GM12874 (cell line): ENCODE measurements around the gene PRPF8.

ENCODE experiments used
- TF ChIP-seq, protein P1 (sequence below): IDR thresholded peaks from 2 replicates; pipeline ENCODE4 v1.5.1; 2011; ENCODE audit warnings: low read depth, mild to moderate bottlenecking, control low read depth, low read length, moderate library complexity; ENCODE audit not compliant: insufficient read depth

The PRPF8 gene

DNA sequence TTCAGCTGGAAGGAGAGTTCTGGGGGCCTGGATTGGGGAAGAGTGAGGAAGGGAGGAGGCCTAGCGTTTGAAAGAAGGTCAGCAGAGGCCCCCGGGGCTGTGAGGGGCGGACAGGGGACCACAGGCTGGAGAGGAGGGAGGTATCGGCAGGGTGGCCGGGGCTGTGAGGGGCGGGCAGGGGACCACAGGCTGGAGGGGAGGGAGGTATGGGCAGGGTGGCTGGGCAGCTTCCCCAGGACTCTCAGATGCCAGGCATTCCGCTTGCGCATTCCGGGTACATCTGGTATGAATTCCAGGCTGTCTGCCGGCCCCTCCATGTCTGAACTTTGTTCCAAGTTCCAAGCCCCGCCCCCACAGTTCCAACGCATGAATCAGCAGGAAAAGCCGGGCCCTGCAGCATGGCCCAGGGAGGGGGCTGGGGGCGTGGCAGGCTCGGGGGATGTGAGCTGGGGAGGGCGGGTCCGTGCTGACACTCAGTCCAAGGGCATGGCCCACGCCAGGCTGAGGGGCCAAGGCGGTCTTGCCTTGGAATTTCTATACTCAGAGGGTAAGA lies 29.8 kb upstream of the PRPF8 start:
- TF ChIP-seq, protein P1, sequence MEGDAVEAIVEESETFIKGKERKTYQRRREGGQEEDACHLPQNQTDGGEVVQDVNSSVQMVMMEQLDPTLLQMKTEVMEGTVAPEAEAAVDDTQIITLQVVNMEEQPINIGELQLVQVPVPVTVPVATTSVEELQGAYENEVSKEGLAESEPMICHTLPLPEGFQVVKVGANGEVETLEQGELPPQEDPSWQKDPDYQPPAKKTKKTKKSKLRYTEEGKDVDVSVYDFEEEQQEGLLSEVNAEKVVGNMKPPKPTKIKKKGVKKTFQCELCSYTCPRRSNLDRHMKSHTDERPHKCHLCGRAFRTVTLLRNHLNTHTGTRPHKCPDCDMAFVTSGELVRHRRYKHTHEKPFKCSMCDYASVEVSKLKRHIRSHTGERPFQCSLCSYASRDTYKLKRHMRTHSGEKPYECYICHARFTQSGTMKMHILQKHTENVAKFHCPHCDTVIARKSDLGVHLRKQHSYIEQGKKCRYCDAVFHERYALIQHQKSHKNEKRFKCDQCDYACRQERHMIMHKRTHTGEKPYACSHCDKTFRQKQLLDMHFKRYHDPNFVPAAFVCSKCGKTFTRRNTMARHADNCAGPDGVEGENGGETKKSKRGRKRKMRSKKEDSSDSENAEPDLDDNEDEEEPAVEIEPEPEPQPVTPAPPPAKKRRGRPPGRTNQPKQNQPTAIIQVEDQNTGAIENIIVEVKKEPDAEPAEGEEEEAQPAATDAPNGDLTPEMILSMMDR = no peak

DNA sequence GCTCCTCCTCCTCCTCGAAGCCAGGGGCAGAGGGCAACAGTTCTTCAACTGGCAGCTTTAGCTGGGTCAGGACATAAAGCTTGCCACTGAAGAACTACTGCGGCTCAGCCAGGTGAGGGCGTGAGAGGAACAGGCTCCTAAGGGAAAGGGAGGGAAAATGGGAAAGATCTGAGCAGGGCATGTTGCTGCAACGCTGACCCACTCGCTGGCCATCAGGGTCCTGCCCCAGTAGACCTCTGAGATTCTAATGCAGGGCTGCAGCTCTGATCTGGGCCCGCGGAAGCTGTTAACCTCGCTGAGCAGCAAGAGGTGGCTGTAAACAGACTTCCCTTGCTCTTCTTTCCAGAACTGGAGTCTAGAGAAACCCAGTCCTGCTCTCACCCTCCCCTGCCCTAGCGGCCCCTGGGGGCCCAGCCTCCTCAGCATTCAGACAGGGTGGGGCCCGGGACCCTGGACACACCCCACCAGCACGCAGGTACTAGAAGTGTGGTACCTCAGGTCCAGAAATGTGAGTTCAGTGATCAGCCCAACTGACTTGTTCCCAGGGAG lies 29.3 kb upstream of the PRPF8 start:
- TF ChIP-seq, protein P1 = peak; percentile 45

DNA sequence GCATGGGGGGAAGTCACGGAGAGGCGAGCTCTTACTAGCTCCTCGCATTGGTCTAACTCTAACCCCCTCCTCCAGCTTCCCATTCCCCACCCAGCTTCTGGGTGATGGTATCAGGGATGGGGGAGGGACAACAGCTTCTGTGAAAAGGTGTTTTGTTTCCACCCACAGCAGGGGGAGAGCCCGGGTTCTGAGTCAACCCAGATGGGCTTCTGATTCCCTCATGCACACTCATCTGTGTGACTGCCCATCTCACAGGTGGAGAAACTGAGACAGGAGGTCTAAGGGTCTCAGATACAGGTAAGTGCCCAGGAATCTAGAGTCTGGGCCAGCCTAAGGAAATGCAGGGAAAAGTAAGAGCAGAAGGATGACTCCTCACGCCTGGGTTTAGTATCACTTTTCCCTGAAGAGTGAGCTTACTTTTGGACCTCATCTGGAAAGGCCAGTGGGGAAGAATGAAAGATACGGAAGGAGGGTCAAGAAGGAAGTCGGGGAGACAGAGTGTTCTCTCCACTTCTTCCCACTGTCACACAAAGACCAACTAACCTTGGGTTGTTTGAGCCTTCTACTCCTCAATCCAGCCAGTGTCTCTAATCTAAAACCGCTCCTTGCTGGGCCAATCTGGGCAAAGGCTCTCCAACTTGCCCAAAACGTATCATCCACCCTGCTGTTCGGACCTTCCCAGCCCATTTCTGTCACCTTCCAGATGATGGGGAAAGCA lies 28.7 kb upstream of the PRPF8 start:
- TF ChIP-seq, protein P1 = no peak

DNA sequence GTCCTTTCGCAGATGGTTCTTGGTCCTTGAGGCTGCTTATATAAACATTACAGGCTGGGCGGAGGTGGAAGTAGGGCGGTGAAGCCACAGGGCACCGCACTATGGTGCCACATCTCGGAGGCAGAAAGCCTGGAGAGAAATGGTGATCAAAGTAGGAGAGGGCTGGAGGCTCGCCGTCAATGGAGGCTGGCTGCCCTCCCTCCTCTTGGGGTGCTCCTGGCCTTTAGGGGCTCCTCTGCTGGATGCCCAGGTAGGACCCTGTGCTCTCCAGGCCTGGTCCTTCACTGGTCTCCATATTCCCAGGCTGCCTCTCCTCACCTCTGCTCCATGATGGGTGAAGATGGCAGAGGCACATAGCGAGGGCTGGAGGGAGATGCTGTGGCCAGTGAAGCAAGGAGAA lies 27.6 kb upstream of the PRPF8 start:
- TF ChIP-seq, protein P1 = no peak

DNA sequence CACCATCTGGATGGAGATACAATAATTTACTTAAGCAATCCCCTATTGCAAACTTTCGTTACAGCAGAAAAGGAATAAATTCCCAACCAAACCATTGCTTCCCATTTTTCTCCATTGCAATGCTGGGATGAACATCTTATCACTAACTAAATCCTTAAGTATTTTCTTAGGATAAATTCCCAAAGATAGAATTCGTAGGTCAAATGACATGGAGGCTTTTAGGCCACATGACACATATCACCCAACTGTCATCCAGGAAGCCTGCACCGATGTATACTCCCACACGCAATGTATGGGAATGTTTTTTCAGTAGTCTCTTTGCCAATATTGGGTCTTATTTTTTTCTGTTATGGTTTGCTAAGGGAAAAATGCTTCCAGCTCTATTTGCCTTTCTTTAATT lies 27.1 kb upstream of the PRPF8 start:
- TF ChIP-seq, protein P1 = no peak

DNA sequence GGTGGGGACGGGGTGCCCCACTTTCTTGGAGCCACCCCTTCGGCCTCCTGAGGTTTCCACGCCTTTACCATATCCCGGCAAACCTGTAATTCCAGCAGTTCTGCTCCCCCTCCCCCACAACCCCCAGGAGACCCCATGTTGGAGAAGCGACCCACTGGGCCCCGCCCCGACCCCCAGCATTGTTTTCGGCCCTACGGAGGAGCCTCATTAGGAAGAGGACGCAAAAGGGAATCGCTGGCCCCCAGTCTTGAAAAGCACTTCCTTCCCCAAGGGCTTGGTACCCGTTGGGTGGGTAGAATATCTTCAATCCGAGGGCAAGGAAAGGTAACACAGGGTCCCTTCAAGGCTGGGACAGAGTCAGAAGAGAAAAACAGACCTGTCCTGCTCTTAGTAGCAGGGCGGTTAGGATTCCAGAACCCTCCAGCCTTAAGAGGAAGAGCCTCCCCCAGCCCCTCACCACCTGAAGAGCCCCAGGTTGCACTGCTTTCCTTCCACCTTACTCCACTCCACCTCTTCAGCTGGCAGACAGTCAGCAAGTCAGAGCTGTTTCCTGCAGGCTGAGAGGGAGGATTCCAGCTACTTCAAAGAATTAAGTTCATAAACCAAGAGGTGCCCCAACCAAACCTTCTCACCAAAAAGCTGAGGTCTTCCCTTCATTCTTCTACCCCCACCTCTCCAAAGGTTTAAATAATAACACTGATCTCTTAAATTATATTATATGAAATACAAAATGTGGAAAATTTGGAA lies 26.3 kb upstream of the PRPF8 start:
- TF ChIP-seq, protein P1 = no peak
